Tibial nerve (tissue), 3 donors: ENCODE measurements around the gene RIOK2.

Source experiments
- CTCF ChIP-seq, 5 experiments: fragments of 200-600 bp in 3 of 5; fragments of 450-650 bp in 2 of 5; sonication (generic) in 3 of 5; IDR thresholded peaks; one replicate each; pipeline ENCODE4 v1.5.1; 2016 to 2019; ENCODE audit warnings: antibody characterized with exemption in 5 of 5, mild to moderate bottlenecking in 3 of 5, moderate library complexity in 2 of 5
- POLR2A ChIP-seq, 2 donors: fragments of 450-650 bp; IDR thresholded peaks; one replicate each; pipeline ENCODE4 v1.6.1; 2017; ENCODE audit warnings: antibody characterized with exemption in 2 of 2, mild to moderate bottlenecking in 2 of 2, moderate library complexity in 2 of 2

- TF ChIP-seq POLR2A (IDR thresholded peaks at IDR 0.05), result no peak
- no peak for TF ChIP-seq CTCF (IDR thresholded peaks at IDR 0.05)
These were observed 40.5 kb upstream of the RIOK2 start for GRCh38 chr5:97223596-97223995.
